HepG2 (cell line): ENCODE measurements around the gene GALNT17. TPM values are rescaled to one million over a fixed set of nuclear protein-coding genes. Genes with fewer than 3 reads are reported as not detected.

ENCODE experiments used
- ATAC-seq: fragments of 200-7000 bp; cut with Tn5 transposase; 3 replicates; pipeline ENCODE4 v1.9.1; 2020; ENCODE audit warnings: mild to moderate bottlenecking, moderate library complexity
- BruUV-seq: library from RNA; stranded (reverse); fragments of 400-500 nt; replicated peaks from 2 replicates; lab custom pipeline; 2021; lab: Mats Ljungman, UMichigan
- CTCF ChIA-PET: fragments of 300-600 bp; formaldehyde crosslinking; extraction: SDS; loops from one replicate; lab custom pipeline; 2021; ENCODE audit warnings: low total read pairs, inconsistent platforms, low intra/inter-chr PET ratio; lab: Yijun Ruan, JAX
- POLR2A ChIA-PET: fragments of 350-600 bp; sonication (Branson Sonifier 250); formaldehyde crosslinking; loops from one replicate; lab custom pipeline; 2020; ENCODE audit warnings: antibody characterized with exemption, inconsistent platforms; lab: Yijun Ruan, JAX
- DNase-seq: peaks from one replicate; pipeline ENCODE4 v3.0.0-alpha.2; 2015; ENCODE audit warnings: low spot score
- FAIRE-seq: peaks from 3 replicates; lab custom pipeline; 2011; peaks lifted over from hg19 to GRCh38; lab: Jason Lieb, UNC
- H2AFZ ChIP-seq: one replicate; pipeline ENCODE4 v1.6.1; 2011; ENCODE audit warnings: low read length, inconsistent platforms
- H3K27ac ChIP-seq: fragments of 300-600 bp; 3 replicates; pipeline ENCODE4 v1.8.0; 2011; ENCODE audit warnings: mixed run types, mild to moderate bottlenecking, mixed read lengths, low read length, inconsistent platforms; ENCODE audit not compliant: insufficient read depth; ENCODE audit errors: extremely low read length
- H3K27me3 ChIP-seq, 2 experiments: fragments of 200-600 bp in 1 of 2; 2 replicates in 1 of 2; 3 replicates in 1 of 2; pipeline versions ENCODE4 v1.6.0 to v1.8.0; 2011; ENCODE audit warnings: low read length in 2 of 2, mild to moderate bottlenecking in 2 of 2, moderate library complexity in 2 of 2, inconsistent platforms in 1 of 2; ENCODE audit not compliant: insufficient read depth in 2 of 2, control insufficient read depth in 1 of 2
- H3K36me3 ChIP-seq, 2 experiments: fragments of 200-600 bp in 1 of 2; replicated peaks in 1 of 2; 2 replicates in 1 of 2; 3 replicates in 1 of 2; pipeline versions ENCODE4 v1.5.1 to v1.8.0; 2011; ENCODE audit warnings: low read length in 2 of 2, inconsistent platforms in 1 of 2; ENCODE audit not compliant: insufficient read depth in 2 of 2, control insufficient read depth in 1 of 2
- H3K4me1 ChIP-seq: 2 replicates; pipeline ENCODE4 v1.5.1; 2012; ENCODE audit warnings: low read length, inconsistent platforms; ENCODE audit not compliant: insufficient read depth
- H3K4me2 ChIP-seq: 2 replicates; pipeline ENCODE4 v1.6.0; 2011; ENCODE audit warnings: low read depth, low read length, inconsistent platforms
- H3K4me3 ChIP-seq, 3 experiments: fragments of 200-600 bp in 1 of 3; sonication (generic), shearing (Covaris generic) in 1 of 3; replicated peaks in 1 of 3; 2 replicates each; pipeline ENCODE4 v1.5.1; 2011 to 2016; ENCODE audit warnings: low read length in 3 of 3, inconsistent platforms in 2 of 3, low read depth in 2 of 3, mild to moderate bottlenecking in 2 of 3, control low read depth in 1 of 3, mixed read lengths in 1 of 3; ENCODE audit not compliant: insufficient read depth in 1 of 3
- H3K79me2 ChIP-seq: one replicate; pipeline ENCODE4 v1.6.1; 2011; ENCODE audit warnings: low read length, inconsistent platforms; ENCODE audit not compliant: insufficient read depth
- H3K9ac ChIP-seq: 2 replicates; pipeline ENCODE4 v1.6.0; 2011; ENCODE audit warnings: mild to moderate bottlenecking, low read depth, low read length, inconsistent platforms; ENCODE audit not compliant: insufficient read depth
- H3K9me3 ChIP-seq: 2 replicates; pipeline ENCODE4 v1.5.1; 2012; ENCODE audit warnings: mild to moderate bottlenecking, low read length
- H4K20me1 ChIP-seq: 2 replicates; pipeline ENCODE4 v1.6.0; 2011; ENCODE audit warnings: inconsistent platforms, mild to moderate bottlenecking, low read length, moderate library complexity; ENCODE audit not compliant: insufficient read depth
- BATF2 ChIP-seq: sonication (generic); formaldehyde crosslinking; IDR thresholded peaks from 2 replicates; pipeline ENCODE4 v1.8.0; 2022; ENCODE audit warnings: mild to moderate bottlenecking, missing genetic modification reagents, moderate library complexity
- CBX1 ChIP-seq: IDR thresholded peaks from one replicate; pipeline ENCODE4 v1.6.1; 2016; ENCODE audit warnings: antibody characterized with exemption, low read depth
- HNRNPK ChIP-seq: fragments of 200-400 bp; formaldehyde crosslinking; IDR thresholded peaks from 2 replicates; pipeline ENCODE4 v1.6.1; 2018; ENCODE audit warnings: low read length, low read depth, moderate library complexity, mild to moderate bottlenecking; ENCODE audit not compliant: poor library complexity, severe bottlenecking
- HOXA3 ChIP-seq: sonication (generic); formaldehyde crosslinking; IDR thresholded peaks from 2 replicates; pipeline ENCODE4 v1.5.0; 2020; ENCODE audit warnings: missing genetic modification reagents
- MLX ChIP-seq: IDR thresholded peaks from 2 replicates; pipeline ENCODE4 v1.6.1; 2016
- NFKB2 ChIP-seq: sonication (generic); formaldehyde crosslinking; IDR thresholded peaks from 2 replicates; pipeline ENCODE4 v1.4.0; 2020; ENCODE audit warnings: missing genetic modification reagents, borderline replicate concordance
- ONECUT2 ChIP-seq: sonication (generic); formaldehyde crosslinking; IDR thresholded peaks from 2 replicates; pipeline ENCODE4 v1.4.0; 2020; ENCODE audit warnings: missing genetic modification reagents
- SMARCE1 ChIP-seq: fragments of 450-650 bp; IDR thresholded peaks from 2 replicates; pipeline ENCODE4 v1.6.1; 2017; ENCODE audit warnings: borderline replicate concordance
- SNAPC5 ChIP-seq: sonication (generic); formaldehyde crosslinking; IDR thresholded peaks from 2 replicates; pipeline ENCODE4 v1.8.1; 2023; ENCODE audit warnings: mild to moderate bottlenecking, missing genetic modification reagents, borderline replicate concordance
- ZBTB7A ChIP-seq: sonication (generic); formaldehyde crosslinking; IDR thresholded peaks from 2 replicates; pipeline ENCODE4 v1.8.0; 2022; ENCODE audit warnings: mild to moderate bottlenecking, missing genetic modification reagents
- ZNF256 ChIP-seq: sonication (generic); formaldehyde crosslinking; conservative IDR thresholded peaks from 2 replicates; pipeline ENCODE4 v1.4.0; 2020; ENCODE audit warnings: missing genetic modification reagents
- ZNF629 ChIP-seq: sonication (generic); formaldehyde crosslinking; conservative IDR thresholded peaks from 2 replicates; pipeline ENCODE4 v1.5.0; 2020; ENCODE audit warnings: missing genetic modification reagents
- ZNF672 ChIP-seq: sonication (generic); formaldehyde crosslinking; IDR thresholded peaks from 2 replicates; pipeline ENCODE4 v1.8.1; 2022; ENCODE audit warnings: missing genetic modification reagents
- WGBS: methylation state at CpG from one replicate; pipeline ENCODE4 v1.1.6; 2017; ENCODE audit warnings: low lambda C conversion rate; 5-methylcytosine and 5-hydroxymethylcytosine counted together
- in situ Hi-C: cut with HindIII; loops from 2 replicates; pipeline ENCODE4 v1.10.0; 2017; ENCODE audit warnings: low pct_unique_long_range_greater_than_20kb; ENCODE audit not compliant: extremely low pct_ligation_motif_present
- intact Hi-C: fragments of 100-400 bp; cut with micrococcal nuclease; formaldehyde crosslinking; loops from one replicate; pipeline ENCODE4 v1.10.0; 2022; ENCODE audit not compliant: unreplicated experiment
- polyA plus RNA-seq, 8 experiments: library from polyadenylated mRNA; depleted of rRNA in 3 of 8; stranded (reverse) in 7 of 8; unstranded in 1 of 8; fragments of >200 nt; fragmentation: Illumina TruSeq in 4 of 8; extraction: Trizol in 4 of 8; gene quantifications; 2 replicates each; pipeline versions ENCODE4 v1.2.1 to v1.2.3, GENCODE V29; 2011 to 2016; ENCODE audit warnings: low read depth in 4 of 8, missing spikeins in 1 of 8, mixed read lengths in 1 of 8; ENCODE audit not compliant: insufficient read depth in 1 of 8
- total RNA-seq, 5 experiments: library from RNA; depleted of rRNA; stranded (reverse); fragments of >200 nt; fragmentation: Illumina TruSeq; extraction: Trizol; gene quantifications; 2 replicates each; pipeline ENCODE4 v1.2.3, GENCODE V29; 2016; ENCODE audit warnings: low read depth in 1 of 5

GALNT17 gene
- total and polyA plus RNA-seq, 2 of the 13 experiments (the other 11 are each of a cell fraction or from before 2014, with no cell fraction given) = not detected

GRCh38 chr7:71290452-71290851 lies 158.5 kb downstream of the GALNT17 start:
- H3K4me1 ChIP-seq = no peaks in the 10 kb centered on the region
- FAIRE-seq (no peak), DNase-seq (no peak), ATAC-seq (no peak)
- 26% methylated on average over 3 of the region's 4 CpGs for WGBS
- no peak overlapping the region for H3K27ac ChIP-seq
- H3K9me3 ChIP-seq = no peaks in the 10 kb centered on the region
- no peak overlapping the region for H2AFZ ChIP-seq
- no peaks in the 10 kb centered on the region for H4K20me1 ChIP-seq
- no peaks in the 10 kb centered on the region for H3K79me2 ChIP-seq
- no peaks in the 10 kb centered on the region for H3K27me3 ChIP-seq
- H3K4me3 ChIP-seq = no peak overlapping the region
- ChIA-PET POLR2A (no interaction called here), CTCF (no interaction called here)
- H3K36me3 ChIP-seq = no peaks in the 10 kb centered on the region
- no peak overlapping the region for H3K4me2 ChIP-seq
- TF ChIP-seq HOXA3 (CRISPR knock-in tag) (no peak), SMARCE1 (no peak), SNAPC5 (CRISPR knock-in tag) (no peak), CBX1 (no peak), ZNF672 (no peak), ZNF629 (no peak), ZBTB7A (CRISPR knock-in tag) (no peak), MLX (CRISPR knock-in tag) (no peak), ONECUT2 (CRISPR knock-in tag) (no peak), ZNF256 (no peak), BATF2 (CRISPR knock-in tag) (no peak), NFKB2 (CRISPR knock-in tag) (no peak), HNRNPK (no peak)
- BruUV-seq = no TSS peak
- intact Hi-C loops (no loop called here), in situ Hi-C loops (no loop called here)
- H3K9ac ChIP-seq = no peak overlapping the region
